ENCODE results near the gene MAP7D3.

GRCh38 chrX:136192135-136192534 lies 59.1 kb downstream of the MAP7D3 start:
- TF ChIP-seq CAMTA2 (CRISPR knock-in tag; conservative IDR thresholded peaks at IDR 0.05): no peak
- TF ChIP-seq KLF6 (CRISPR knock-in tag; IDR thresholded peaks at IDR 0.05; ENCODE audit: borderline replicate concordance): no peak
- no peak for TF ChIP-seq KLF1 (tag; IDR thresholded peaks at IDR 0.05)
- TF ChIP-seq ERF (CRISPR knock-in tag; IDR thresholded peaks at IDR 0.05): no peak
- TF ChIP-seq ZNF277 (CRISPR knock-in tag; IDR thresholded peaks at IDR 0.05; ENCODE audit: borderline replicate concordance): no peak
- no peak for TF ChIP-seq EP300 (IDR thresholded peaks at IDR 0.05; ENCODE audit: low read length)
- no peak for TF ChIP-seq TOE1 (IDR thresholded peaks at IDR 0.05; ENCODE audit: borderline replicate concordance)
- TF ChIP-seq TOE1 (CRISPR knock-in tag; IDR thresholded peaks at IDR 0.05; ENCODE audit: borderline replicate concordance, low read depth): no peak
- no peak for TF ChIP-seq CREB1 (IDR thresholded peaks at IDR 0.05)
- no peak for TF ChIP-seq CREB1 (CRISPR knock-in tag; IDR thresholded peaks at IDR 0.05)
- no peak for TF ChIP-seq MYBL2 (IDR thresholded peaks at IDR 0.05; ENCODE audit: low read depth)
- no peak for TF ChIP-seq MYBL2 (CRISPR knock-in tag; IDR thresholded peaks at IDR 0.05; ENCODE audit: borderline replicate concordance)
- no peak for TF ChIP-seq ZKSCAN1 (IDR thresholded peaks at IDR 0.05; ENCODE audit: low read depth, low read length)
- TF ChIP-seq SIX5 (IDR thresholded peaks at IDR 0.05; ENCODE audit: borderline replicate concordance in 1 of 2, insufficient read depth in 1 of 2, low read depth in 1 of 2, low read length in 2 of 2): no peak
